ENCODE measurements around the gene IPO5. TPM values are rescaled to one million over a fixed set of nuclear protein-coding genes. Genes with fewer than 3 reads are reported as not detected.

Gene IPO5
- total RNA-seq, 1 donor = 316 TPM

DNA sequence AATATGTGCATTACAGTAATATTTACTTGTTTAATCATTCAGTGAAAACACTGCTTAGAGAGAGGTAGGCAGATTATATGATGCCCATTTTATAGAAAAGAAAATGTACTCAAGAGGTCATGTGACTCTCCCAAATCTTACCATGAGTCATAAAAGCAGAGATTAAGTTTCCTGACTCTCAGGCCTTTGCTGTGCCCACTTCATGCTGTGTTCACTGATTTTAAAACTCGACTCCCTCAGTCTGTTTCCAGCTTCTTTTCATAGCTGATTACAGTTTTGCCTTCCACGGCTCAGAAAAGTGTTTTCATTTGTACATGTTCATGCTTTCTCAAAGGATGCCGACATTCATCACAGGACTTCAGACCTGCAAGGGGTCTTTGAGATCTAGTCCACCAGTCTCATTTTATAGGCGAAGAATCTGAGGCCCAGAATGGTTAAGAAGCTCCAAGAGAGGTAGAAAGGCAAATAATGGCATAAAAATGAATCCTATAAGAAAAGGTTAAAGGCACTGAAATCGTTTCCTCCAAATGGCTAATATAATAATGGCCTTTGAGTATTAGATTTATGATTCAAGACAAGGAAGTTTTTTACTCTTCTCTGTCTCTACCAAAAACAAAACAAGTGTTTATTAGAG lies 9.0 kb upstream of the IPO5 start:
- no peaks in the 10 kb centered on the region for H3K27me3 ChIP-seq (ENCODE audit: insufficient read depth, low read length)
- H3K36me3 ChIP-seq (ENCODE audit: insufficient read depth, low read length) = no peaks in the 10 kb centered on the region
- TF ChIP-seq, protein P1, sequence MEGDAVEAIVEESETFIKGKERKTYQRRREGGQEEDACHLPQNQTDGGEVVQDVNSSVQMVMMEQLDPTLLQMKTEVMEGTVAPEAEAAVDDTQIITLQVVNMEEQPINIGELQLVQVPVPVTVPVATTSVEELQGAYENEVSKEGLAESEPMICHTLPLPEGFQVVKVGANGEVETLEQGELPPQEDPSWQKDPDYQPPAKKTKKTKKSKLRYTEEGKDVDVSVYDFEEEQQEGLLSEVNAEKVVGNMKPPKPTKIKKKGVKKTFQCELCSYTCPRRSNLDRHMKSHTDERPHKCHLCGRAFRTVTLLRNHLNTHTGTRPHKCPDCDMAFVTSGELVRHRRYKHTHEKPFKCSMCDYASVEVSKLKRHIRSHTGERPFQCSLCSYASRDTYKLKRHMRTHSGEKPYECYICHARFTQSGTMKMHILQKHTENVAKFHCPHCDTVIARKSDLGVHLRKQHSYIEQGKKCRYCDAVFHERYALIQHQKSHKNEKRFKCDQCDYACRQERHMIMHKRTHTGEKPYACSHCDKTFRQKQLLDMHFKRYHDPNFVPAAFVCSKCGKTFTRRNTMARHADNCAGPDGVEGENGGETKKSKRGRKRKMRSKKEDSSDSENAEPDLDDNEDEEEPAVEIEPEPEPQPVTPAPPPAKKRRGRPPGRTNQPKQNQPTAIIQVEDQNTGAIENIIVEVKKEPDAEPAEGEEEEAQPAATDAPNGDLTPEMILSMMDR (IDR thresholded peaks at IDR 0.05; ENCODE audit: extremely low read depth, low read depth, low read length) = no peak
- no peaks in the 10 kb centered on the region for H3K9me3 ChIP-seq (ENCODE audit: low read depth, low read length)
- no peaks in the 10 kb centered on the region for H3K79me2 ChIP-seq (ENCODE audit: insufficient read depth, low read length)
- H3K27ac ChIP-seq (ENCODE audit: low read depth, low read length) = peak overlapping the region; percentile 72
- no peaks in the 10 kb centered on the region for H4K20me1 ChIP-seq (ENCODE audit: insufficient read depth, low read length)
- DNase-seq (ENCODE audit: insufficient read length, low spot score, missing footprints) = peak; percentile 51
- peak overlapping the region; percentile 75 for H2AFZ ChIP-seq (ENCODE audit: low read length)
- no peak overlapping the region for H3K4me3 ChIP-seq (ENCODE audit: insufficient read depth, low read length)
- peak overlapping the region; percentile 38 for H3K4me2 ChIP-seq (ENCODE audit: insufficient read depth, low read length)
- H3K4me1 ChIP-seq (ENCODE audit: insufficient read depth, low read length) = peaks cover 38% of the 10 kb centered on the region

DNA sequence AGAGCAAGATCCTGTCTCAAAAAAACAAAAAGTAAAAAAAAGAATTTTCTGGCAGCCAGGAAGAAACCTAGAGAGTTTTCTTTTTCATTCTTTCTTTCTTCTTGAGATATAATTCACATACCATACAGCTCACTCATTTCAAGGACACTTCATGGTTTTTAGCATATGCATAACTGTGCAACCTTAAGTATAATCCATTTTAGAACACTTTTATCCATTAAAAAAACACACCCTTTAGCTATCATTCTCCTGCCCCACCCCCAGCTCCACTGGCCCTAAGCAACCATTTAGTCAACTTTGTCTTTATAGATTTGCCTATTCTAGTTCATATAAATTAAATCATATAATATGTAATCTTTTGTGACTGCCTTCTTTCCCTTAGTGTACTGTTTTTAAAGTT lies 8.1 kb upstream of the IPO5 start:
- no peak for DNase-seq (ENCODE audit: insufficient read length, low spot score, missing footprints)
- no peaks in the 10 kb centered on the region for H4K20me1 ChIP-seq (ENCODE audit: insufficient read depth, low read length)
- peak overlapping the region; percentile 38 for H3K4me2 ChIP-seq (ENCODE audit: insufficient read depth, low read length)
- no peak overlapping the region for H3K4me3 ChIP-seq (ENCODE audit: insufficient read depth, low read length)
- no peak overlapping the region for H2AFZ ChIP-seq (ENCODE audit: low read length)
- no peaks in the 10 kb centered on the region for H3K9me3 ChIP-seq (ENCODE audit: low read depth, low read length)
- H3K27me3 ChIP-seq (ENCODE audit: insufficient read depth, low read length) = no peaks in the 10 kb centered on the region
- peak overlapping the region; percentile 72 for H3K27ac ChIP-seq (ENCODE audit: low read depth, low read length)
- TF ChIP-seq, protein P1 (IDR thresholded peaks at IDR 0.05; ENCODE audit: extremely low read depth, low read depth, low read length) = no peak
- H3K36me3 ChIP-seq (ENCODE audit: insufficient read depth, low read length) = no peaks in the 10 kb centered on the region
- H3K4me1 ChIP-seq (ENCODE audit: insufficient read depth, low read length) = peaks cover 38% of the 10 kb centered on the region
- no peaks in the 10 kb centered on the region for H3K79me2 ChIP-seq (ENCODE audit: insufficient read depth, low read length)

DNA sequence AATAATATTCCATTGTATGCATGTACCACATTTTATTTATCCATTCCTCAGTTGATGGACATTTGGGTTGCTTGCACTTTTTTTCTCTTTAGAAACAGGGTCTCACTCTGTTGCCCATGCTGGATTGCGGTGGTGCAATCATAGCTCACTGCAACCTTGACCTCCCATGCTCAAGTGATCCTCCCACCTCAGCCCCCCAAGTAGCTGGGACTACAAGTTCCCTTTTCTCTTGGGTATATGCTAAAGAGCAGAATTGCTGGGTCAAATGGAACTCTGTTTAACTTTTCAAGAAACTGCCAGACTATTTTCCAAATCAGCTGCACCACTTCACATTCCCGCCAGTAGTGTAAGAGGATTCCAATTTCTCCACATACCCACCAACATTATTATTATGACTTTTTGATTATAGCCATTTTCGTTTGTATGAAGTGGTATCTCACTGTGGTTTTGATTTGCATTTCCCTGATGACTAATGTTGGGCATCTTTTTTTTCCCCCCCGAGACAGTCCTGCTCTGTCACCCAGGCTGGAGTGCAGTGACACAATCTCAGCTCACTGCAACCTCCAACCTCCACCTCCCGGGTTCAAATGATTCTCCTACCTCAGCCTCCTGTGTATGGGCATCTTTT lies 7.6 kb upstream of the IPO5 start:
- H2AFZ ChIP-seq (ENCODE audit: low read length) = no peak overlapping the region
- no peak for DNase-seq (ENCODE audit: insufficient read length, low spot score, missing footprints)
- H3K4me3 ChIP-seq (ENCODE audit: insufficient read depth, low read length) = no peak overlapping the region
- no peaks in the 10 kb centered on the region for H3K9me3 ChIP-seq (ENCODE audit: low read depth, low read length)
- peak overlapping the region; percentile 38 for H3K4me2 ChIP-seq (ENCODE audit: insufficient read depth, low read length)
- H3K36me3 ChIP-seq (ENCODE audit: insufficient read depth, low read length) = no peaks in the 10 kb centered on the region
- peak overlapping the region; percentile 72 for H3K27ac ChIP-seq (ENCODE audit: low read depth, low read length)
- TF ChIP-seq, protein P1 (IDR thresholded peaks at IDR 0.05; ENCODE audit: extremely low read depth, low read depth, low read length) = no peak
- H4K20me1 ChIP-seq (ENCODE audit: insufficient read depth, low read length) = no peaks in the 10 kb centered on the region
- H3K4me1 ChIP-seq (ENCODE audit: insufficient read depth, low read length) = peaks cover 38% of the 10 kb centered on the region
- H3K27me3 ChIP-seq (ENCODE audit: insufficient read depth, low read length) = no peaks in the 10 kb centered on the region
- no peaks in the 10 kb centered on the region for H3K79me2 ChIP-seq (ENCODE audit: insufficient read depth, low read length)

DNA sequence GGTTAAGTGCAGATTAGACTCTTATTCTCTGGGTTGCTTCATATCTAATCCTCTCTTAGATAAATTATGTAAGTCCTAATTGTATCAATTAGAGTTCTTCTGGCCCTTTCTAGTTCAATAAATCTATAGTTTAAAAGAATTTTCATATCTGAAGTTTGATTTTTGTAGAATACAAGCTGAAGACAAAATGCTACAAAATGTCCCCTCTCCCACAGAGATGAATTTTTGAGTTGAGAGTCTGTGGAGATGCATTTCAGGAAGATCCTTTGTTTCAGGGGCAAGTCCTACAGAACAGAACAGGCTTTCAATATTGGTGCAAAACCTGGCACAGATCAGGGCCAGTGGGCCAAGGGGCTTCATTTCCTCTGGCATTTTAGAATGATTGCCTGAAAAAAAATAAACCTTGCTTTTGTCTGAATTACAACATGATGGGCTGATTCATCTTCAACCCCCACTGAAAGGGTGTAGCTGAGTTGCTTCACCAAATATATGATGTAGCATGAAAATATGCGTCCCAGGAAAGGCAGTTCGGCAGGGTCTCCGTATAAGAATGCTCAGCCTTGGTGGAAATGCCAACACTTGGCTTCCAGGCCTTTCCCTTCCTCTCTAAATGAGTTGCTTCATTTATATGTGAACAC lies 6.4 kb upstream of the IPO5 start:
- H3K9me3 ChIP-seq (ENCODE audit: low read depth, low read length) = no peaks in the 10 kb centered on the region
- H3K4me3 ChIP-seq (ENCODE audit: insufficient read depth, low read length) = no peak overlapping the region
- no peaks in the 10 kb centered on the region for H4K20me1 ChIP-seq (ENCODE audit: insufficient read depth, low read length)
- peak overlapping the region; percentile 64 for H3K4me2 ChIP-seq (ENCODE audit: insufficient read depth, low read length)
- H3K79me2 ChIP-seq (ENCODE audit: insufficient read depth, low read length) = no peaks in the 10 kb centered on the region
- H2AFZ ChIP-seq (ENCODE audit: low read length) = peak overlapping the region; percentile 73
- TF ChIP-seq, protein P1 (IDR thresholded peaks at IDR 0.05; ENCODE audit: extremely low read depth, low read depth, low read length) = no peak
- H3K4me1 ChIP-seq (ENCODE audit: insufficient read depth, low read length) = peaks cover 38% of the 10 kb centered on the region
- H3K27ac ChIP-seq (ENCODE audit: low read depth, low read length) = peak overlapping the region; percentile 95
- H3K27me3 ChIP-seq (ENCODE audit: insufficient read depth, low read length) = no peaks in the 10 kb centered on the region
- DNase-seq (ENCODE audit: insufficient read length, low spot score, missing footprints) = peak; percentile 91
- no peaks in the 10 kb centered on the region for H3K36me3 ChIP-seq (ENCODE audit: insufficient read depth, low read length)

Data from osteoblast (primary cell).